Right lobe of liver (tissue), 6 donors: ENCODE results near the gene CMKLR1. TPM values are rescaled to one million over a fixed set of nuclear protein-coding genes. Genes with fewer than 3 reads are reported as not detected.

Source experiments
- ATAC-seq, 4 donors: fragments of 200-7000 bp; cut with Tn5 transposase; one replicate each; pipeline ENCODE4 v1.9.1; 2020; ENCODE audit warnings: mild to moderate bottlenecking in 4 of 4, moderate library complexity in 4 of 4
- DNase-seq, 3 donors: peaks; one replicate each; pipeline ENCODE4 v3.0.0-alpha.2; 2020
- H3K27ac ChIP-seq, 3 donors: fragments of 200-600 bp; one replicate each; pipeline ENCODE4 v1.8.0; 2022
- H3K27me3 ChIP-seq, 2 donors: fragments of 200-600 bp; one replicate each; pipeline ENCODE4 v1.8.0; 2022
- H3K36me3 ChIP-seq, 4 donors: fragments of 200-600 bp; sonication (generic) in 1 of 4; one replicate each; pipeline versions ENCODE4 v1.5.1 to v1.8.0; 2017 to 2022; ENCODE audit warnings: control low read depth in 1 of 4
- H3K4me1 ChIP-seq, 4 donors: fragments of 200-600 bp; sonication (generic) in 1 of 4; one replicate each; pipeline versions ENCODE4 v1.5.1 to v1.8.0; 2017 to 2022; ENCODE audit warnings: control low read depth in 1 of 4
- H3K4me3 ChIP-seq, 3 donors: fragments of 200-600 bp; one replicate each; pipeline ENCODE4 v1.8.0; 2022
- H3K9me3 ChIP-seq, 4 donors: fragments of 200-600 bp; sonication (generic) in 1 of 4; one replicate each; pipeline versions ENCODE4 v1.5.1 to v1.8.0; 2017 to 2022; ENCODE audit warnings: control low read depth in 1 of 4
- POLR2A ChIP-seq: fragments of 450-650 bp; IDR thresholded peaks from one replicate; pipeline ENCODE4 v1.6.1; 2017; ENCODE audit warnings: antibody characterized with exemption, mild to moderate bottlenecking
- WGBS: methylation state at CpG from one replicate; pipeline ENCODE4 v1.1.6; 2018; ENCODE audit warnings: low coverage, low lambda C conversion rate; ENCODE audit not compliant: insufficient coverage; ENCODE audit errors: missing lambda C conversion rate; 5-methylcytosine and 5-hydroxymethylcytosine counted together
- intact Hi-C, 2 donors: fragments of 100-400 bp; cut with DNase I; formaldehyde crosslinking; loops; one replicate each; pipeline versions ENCODE4 v1.11.2 to v1.14.1; 2022
- total RNA-seq, 6 experiments: library from RNA; depleted of rRNA in 2 of 6; stranded (reverse); fragments of >200 nt in 2 of 6; fragmentation: NEBNext Ultra II Directional in 3 of 6; extraction: Animal tissue kit (Norgen Biotek cat#: 25700) in 3 of 6; gene quantifications; one replicate each; pipeline versions ENCODE4 v1.1.0 to v1.2.4, GENCODE V29; 2016 to 2023
- TF ChIP-seq, protein P1 (sequence below), 4 donors: fragments of 200-600 bp in 3 of 4; fragments of 450-650 bp in 1 of 4; IDR thresholded peaks; one replicate each; pipeline versions ENCODE4 v1.5.1 to v1.8.0; 2016 to 2022; ENCODE audit warnings: antibody characterized with exemption in 4 of 4, mild to moderate bottlenecking in 2 of 4
- donor health status: DM: no; HTN: yes; CAD: no.
- donor health status: DM: no; HTN: no; CAD: no.
- donor health status: DM: no; HTN: no; CAD: no.
- donor health status: DM: no; HTN: yes; CAD: no.
- donor health status: DM: no; HTN: yes; CAD: no.

The CMKLR1 gene
- total RNA-seq, 6 experiments from 2014 or later = 1.5 to 8.2 (median 4.2) TPM

GRCh38 chr12:108296945-108297344, 42.2 kb downstream of the CMKLR1 start:
- Histone ChIP-seq H3K4me3 (no peak overlapping the region), H3K27me3 (no peaks in the 10 kb centered on the region), H3K9me3 (no peaks in the 10 kb centered on the region), H3K36me3 (no peaks in the 10 kb centered on the region), H3K4me1 (no peaks in the 10 kb centered on the region), H3K27ac (no peak overlapping the region)
- ATAC-seq (peak; percentile 16 to 62 (median 40)), DNase-seq (no peak)
- TF ChIP-seq POLR2A = no peak
- TF ChIP-seq, protein P1, sequence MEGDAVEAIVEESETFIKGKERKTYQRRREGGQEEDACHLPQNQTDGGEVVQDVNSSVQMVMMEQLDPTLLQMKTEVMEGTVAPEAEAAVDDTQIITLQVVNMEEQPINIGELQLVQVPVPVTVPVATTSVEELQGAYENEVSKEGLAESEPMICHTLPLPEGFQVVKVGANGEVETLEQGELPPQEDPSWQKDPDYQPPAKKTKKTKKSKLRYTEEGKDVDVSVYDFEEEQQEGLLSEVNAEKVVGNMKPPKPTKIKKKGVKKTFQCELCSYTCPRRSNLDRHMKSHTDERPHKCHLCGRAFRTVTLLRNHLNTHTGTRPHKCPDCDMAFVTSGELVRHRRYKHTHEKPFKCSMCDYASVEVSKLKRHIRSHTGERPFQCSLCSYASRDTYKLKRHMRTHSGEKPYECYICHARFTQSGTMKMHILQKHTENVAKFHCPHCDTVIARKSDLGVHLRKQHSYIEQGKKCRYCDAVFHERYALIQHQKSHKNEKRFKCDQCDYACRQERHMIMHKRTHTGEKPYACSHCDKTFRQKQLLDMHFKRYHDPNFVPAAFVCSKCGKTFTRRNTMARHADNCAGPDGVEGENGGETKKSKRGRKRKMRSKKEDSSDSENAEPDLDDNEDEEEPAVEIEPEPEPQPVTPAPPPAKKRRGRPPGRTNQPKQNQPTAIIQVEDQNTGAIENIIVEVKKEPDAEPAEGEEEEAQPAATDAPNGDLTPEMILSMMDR (IDR thresholded peaks at IDR 0.05) = no peak
- 34% methylated on average over 3 of the region's 3 CpGs for WGBS
- intact Hi-C loops = no loop called here

DNA sequence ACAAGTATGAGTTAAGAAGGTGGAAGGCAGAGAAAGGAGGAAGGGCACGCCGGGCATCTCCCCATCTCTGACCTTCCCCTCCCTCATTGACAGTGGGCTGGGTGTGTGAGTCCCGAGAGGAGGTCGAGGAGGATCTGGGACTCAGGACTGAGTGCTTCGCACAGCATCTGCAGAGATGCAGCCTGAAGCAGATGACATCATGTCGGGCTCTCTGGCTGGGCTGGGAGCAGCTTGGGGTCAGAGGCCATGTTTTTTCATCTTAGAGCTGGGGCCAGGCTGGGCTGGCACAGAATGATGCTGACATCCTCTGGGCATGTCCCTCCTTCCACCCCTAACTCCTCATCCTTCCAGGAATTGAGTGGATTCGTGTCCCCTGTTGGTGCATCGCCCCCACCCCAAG, 43.5 kb downstream of the CMKLR1 start:
- H3K4me3 ChIP-seq = no peak overlapping the region
- H3K4me1 ChIP-seq = no peaks in the 10 kb centered on the region
- 61% methylated on average over 5 of the region's 8 CpGs for WGBS
- no peak overlapping the region for H3K27ac ChIP-seq
- intact Hi-C loops = no loop called here
- no peak for TF ChIP-seq POLR2A
- TF ChIP-seq, protein P1 (IDR thresholded peaks at IDR 0.05) = no peak
- no peaks in the 10 kb centered on the region for H3K9me3 ChIP-seq
- no peak for DNase-seq
- no peaks in the 10 kb centered on the region for H3K36me3 ChIP-seq
- H3K27me3 ChIP-seq = no peaks in the 10 kb centered on the region
- peak in 3 of 4 donors; percentile 8 to 21 (median 19) for ATAC-seq

DNA sequence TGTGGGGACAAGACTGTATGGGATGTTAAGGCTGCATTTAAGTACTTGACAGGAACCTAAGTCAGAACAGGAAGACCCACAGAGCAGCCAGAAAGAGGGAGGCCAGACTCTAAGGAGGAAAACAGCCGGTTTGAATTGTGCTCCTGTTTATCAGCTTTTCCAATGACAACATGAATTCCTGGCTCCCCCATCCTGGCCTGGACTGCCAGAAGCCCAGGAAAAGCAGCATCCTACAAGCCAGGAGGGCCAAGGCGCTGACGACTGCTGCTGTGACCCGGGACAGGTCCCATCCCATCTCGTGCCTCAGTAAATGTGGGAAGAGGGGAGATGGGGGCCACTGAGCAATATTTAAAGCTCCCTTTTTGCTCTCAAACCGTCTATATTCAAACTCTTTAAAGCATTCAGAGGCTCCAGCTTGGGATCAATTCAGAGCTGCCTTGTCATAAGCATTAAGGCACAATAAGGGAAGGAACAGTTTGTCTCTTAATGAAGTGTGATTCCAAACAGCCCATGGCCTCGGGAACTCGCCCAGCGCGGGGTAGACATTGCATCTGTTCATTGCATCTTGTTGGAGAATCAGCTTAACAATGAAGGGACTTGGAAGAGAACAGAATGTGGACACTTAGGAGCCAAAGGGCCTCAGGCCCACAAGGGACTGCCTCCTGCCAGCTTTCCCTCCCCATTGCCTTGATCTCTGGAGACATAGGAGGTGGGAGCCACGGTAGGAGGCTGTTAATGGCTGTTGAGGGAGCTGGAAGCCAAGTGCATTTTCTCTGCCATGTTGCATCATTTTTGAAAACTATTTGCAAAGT, 49.6 kb downstream of the CMKLR1 start:
- H3K4me3 ChIP-seq = no peak overlapping the region
- no peaks in the 10 kb centered on the region for H3K36me3 ChIP-seq
- intact Hi-C loops = no loop called here
- 36% methylated on average over 11 of the region's 11 CpGs for WGBS
- TF ChIP-seq POLR2A = no peak
- TF ChIP-seq, protein P1 (IDR thresholded peaks at IDR 0.05) = no peak
- no peaks in the 10 kb centered on the region for H3K9me3 ChIP-seq
- ATAC-seq = no peak
- no peak for DNase-seq
- H3K27ac ChIP-seq = no peak overlapping the region
- H3K4me1 ChIP-seq = no peaks in the 10 kb centered on the region
- H3K27me3 ChIP-seq = no peaks in the 10 kb centered on the region

DNA sequence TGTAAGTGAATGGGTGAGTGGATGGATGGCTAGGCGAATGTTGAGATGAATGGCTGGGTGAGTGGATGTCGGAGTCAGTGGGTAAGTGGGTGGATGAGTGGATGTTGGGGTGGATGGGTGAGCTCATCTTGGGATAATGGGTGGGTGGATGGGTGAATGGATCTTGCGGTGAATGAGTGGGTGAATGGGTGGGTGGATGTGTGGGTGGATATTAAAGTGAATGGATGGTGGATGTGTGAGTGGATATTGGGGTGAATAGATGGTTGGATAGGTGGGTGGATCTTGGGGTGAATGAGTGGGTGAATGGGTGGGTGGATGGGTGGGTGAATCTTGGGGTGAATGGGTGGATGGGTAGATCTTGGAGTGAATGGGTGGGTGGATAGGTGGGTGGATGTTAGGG, 51.9 kb downstream of the CMKLR1 start:
- intact Hi-C loops = no loop called here
- WGBS = 95% methylated on average over 3 of the region's 3 CpGs
- TF ChIP-seq, protein P1 (IDR thresholded peaks at IDR 0.05) = no peak
- no peak for TF ChIP-seq POLR2A

More for the DNA sequence above, 51.9 kb downstream of the CMKLR1 start:
- H3K27me3 ChIP-seq = no peaks in the 10 kb centered on the region
- ATAC-seq (no peak), DNase-seq (no peak)
- no peaks in the 10 kb centered on the region for H3K36me3 ChIP-seq
- H3K9me3 ChIP-seq = no peaks in the 10 kb centered on the region
- no peaks in the 10 kb centered on the region for H3K4me1 ChIP-seq
- no peak overlapping the region for H3K4me3 ChIP-seq
- no peak overlapping the region for H3K27ac ChIP-seq
